IPS DF 6.9 (cell line): ENCODE data around the gene MICALL1.
"Not testable (repeated sequence)": the region's sequence is repeated elsewhere in the genome, so short reads cannot be mapped to it uniquely, and the experiment has no call there.

Source experiments
- DNase-seq: peaks from one replicate; pipeline ENCODE4 v3.0.0-alpha.2; 2013; ENCODE audit warnings: low read depth, low spot score
- H3K27ac ChIP-seq: one replicate; pipeline ENCODE4 v1.5.1; 2013; ENCODE audit warnings: low read length, control low read depth
- H3K27me3 ChIP-seq: 2 replicates; pipeline ENCODE4 v1.6.1; 2013; ENCODE audit warnings: mild to moderate bottlenecking, low read length; ENCODE audit not compliant: control insufficient read depth, insufficient read depth
- H3K36me3 ChIP-seq: 2 replicates; pipeline ENCODE4 v1.6.1; 2013; ENCODE audit warnings: low read length; ENCODE audit not compliant: control insufficient read depth, insufficient read depth
- H3K4me1 ChIP-seq: 2 replicates; pipeline ENCODE4 v1.6.1; 2013; ENCODE audit warnings: low read length; ENCODE audit not compliant: control insufficient read depth, insufficient read depth
- H3K4me3 ChIP-seq: 2 replicates; pipeline ENCODE4 v1.5.1; 2013; ENCODE audit warnings: mild to moderate bottlenecking, low read length
- H3K9me3 ChIP-seq: 2 replicates; pipeline ENCODE4 v1.6.1; 2013; ENCODE audit warnings: low read length, inconsistent platforms; ENCODE audit not compliant: control insufficient read depth, insufficient read depth
- WGBS: extraction: QIAGEN DNeasy Blood & Tissue Kit; methylation state at CpG from one replicate; pipeline ENCODE4 v1.1.7; 2013; ENCODE audit warnings: mixed read lengths, missing lambda C conversion rate; ENCODE audit not compliant: insufficient read length, insufficient coverage; 5-methylcytosine and 5-hydroxymethylcytosine counted together

The MICALL1 gene

DNA sequence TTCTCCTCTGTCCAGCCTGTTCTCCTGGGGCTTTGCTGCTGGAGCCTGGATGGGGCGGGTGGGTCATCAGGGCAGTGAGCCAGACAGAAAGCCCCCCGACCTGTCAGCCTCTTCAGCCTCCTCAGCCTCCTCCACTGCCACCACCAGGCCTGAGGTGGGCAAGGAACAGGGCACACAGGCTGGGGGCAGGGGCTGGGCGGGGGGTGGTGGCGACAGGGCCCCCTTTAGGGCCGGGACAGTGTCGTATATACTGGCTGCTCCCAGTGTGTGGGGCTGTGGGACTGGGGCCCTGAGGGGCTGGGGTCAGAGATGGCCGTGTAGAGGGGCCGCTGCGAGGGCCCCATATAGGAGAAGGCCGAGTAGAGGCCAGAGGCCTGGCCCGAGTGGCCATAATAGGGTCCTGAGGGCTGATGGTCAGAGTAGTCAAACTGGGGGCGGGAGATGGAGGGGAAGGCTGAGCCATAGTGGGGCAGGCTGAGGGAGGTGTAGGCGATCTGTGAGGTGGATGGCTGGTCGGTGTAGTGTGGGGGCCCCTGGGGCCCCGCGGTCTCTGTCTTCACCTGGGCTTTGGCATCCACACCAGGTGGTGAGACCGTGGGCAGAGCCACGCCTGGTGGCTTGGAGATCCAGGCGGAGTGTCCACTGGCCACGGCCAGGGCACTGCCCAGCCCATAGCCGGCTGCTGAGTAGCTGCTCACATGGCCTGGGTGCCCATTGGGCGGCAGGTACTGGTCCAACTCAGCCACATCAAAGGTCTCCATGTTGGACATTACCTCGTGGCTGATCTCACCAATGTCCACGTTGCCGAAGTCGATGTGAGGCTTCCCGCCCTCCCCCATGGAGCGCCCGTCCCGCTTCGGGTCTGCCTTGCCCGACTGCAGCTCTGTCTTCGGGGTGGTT is 67.4 kb downstream of the MICALL1 start:
- no peak for DNase-seq
- Histone ChIP-seq H3K36me3 (no peaks in the 10 kb centered on the region), H3K27me3 (no peaks in the 10 kb centered on the region), H3K4me1 (peaks cover 7% of the 10 kb centered on the region), H3K27ac (no peak overlapping the region), H3K9me3 (no peaks in the 10 kb centered on the region), H3K4me3 (no peak overlapping the region)
- no CpG with 5 or more reads among the region's 33 CpGs for WGBS

DNA sequence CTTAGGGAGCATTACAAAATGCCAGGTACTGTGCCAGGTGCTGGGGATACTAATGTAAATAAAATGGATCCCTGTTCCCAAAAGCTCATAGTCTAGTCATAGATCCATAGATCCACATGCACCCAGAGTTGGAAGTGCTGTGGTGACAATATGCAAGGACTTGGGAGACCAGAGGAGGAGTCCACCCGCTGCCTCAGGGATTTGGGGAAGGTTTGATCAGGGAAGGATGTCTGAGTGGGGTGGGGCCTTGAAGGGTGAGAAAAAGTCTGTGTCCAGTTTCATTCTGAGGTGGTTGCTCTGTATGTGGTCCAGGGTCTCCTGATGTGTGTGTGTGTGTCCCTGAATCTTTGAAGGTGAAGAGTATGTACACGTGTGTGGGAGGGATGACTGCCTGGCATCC is 69.1 kb downstream of the MICALL1 start:
- no peak for DNase-seq
- no CpG with 5 or more reads among the region's 2 CpGs for WGBS
- no peaks in the 10 kb centered on the region for H3K9me3 ChIP-seq
- H3K4me1 ChIP-seq, result peaks cover 9% of the 10 kb centered on the region
- no peak overlapping the region for H3K4me3 ChIP-seq
- no peaks in the 10 kb centered on the region for H3K36me3 ChIP-seq
- no peak overlapping the region for H3K27ac ChIP-seq
- H3K27me3 ChIP-seq, result no peaks in the 10 kb centered on the region

DNA sequence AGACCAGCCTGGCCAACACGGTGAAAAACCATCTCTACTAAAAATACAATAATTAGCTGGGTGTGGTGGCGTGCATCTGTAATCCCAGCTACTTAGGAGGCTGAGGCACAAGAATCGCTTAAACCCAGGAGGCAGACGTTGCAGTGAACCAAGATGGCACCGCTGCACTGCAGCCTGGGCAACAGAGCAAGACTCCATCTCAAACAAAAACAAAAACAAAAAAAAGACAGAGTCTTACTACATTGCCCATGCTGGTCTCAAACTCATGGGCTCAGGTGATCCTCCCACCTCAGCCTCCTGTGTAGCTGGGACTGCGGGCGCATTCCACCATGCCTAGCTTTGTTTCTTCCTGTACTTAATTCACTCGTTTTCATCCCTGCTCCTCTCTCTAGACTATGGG is 69.9 kb downstream of the MICALL1 start:
- no CpG with 5 or more reads among the region's 8 CpGs for WGBS
- not testable (repeated sequence) for H3K27me3 ChIP-seq, H3K27ac ChIP-seq, DNase-seq, H3K9me3 ChIP-seq, H3K4me1 ChIP-seq, H3K4me3 ChIP-seq, H3K36me3 ChIP-seq

DNA sequence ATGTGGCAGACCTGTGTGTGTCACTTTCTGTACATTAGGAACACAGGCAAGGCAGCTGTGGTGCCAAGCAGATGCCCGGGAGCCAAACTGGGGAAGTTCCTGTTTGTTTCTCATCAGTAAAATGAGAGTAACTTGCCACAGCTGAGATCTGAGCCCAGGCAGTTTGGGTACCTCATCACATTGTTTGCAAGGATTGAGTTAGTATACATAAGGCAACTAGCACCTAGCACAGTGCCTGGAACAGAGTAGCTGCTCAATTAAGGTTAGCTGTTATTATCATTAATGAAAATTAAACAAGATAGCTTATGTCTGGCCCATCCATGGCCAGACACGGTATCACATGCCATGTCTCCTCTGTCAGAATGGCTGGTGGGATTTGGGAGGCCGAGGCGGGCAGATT is 70.5 kb downstream of the MICALL1 start:
- H3K4me3 ChIP-seq, result no peak overlapping the region
- H3K4me1 ChIP-seq, result peaks cover 2% of the 10 kb centered on the region
- no peaks in the 10 kb centered on the region for H3K27me3 ChIP-seq
- H3K36me3 ChIP-seq, result no peaks in the 10 kb centered on the region
- no CpG with 5 or more reads among the region's 4 CpGs for WGBS
- no peaks in the 10 kb centered on the region for H3K9me3 ChIP-seq
- no peak for DNase-seq
- H3K27ac ChIP-seq, result no peak overlapping the region

DNA sequence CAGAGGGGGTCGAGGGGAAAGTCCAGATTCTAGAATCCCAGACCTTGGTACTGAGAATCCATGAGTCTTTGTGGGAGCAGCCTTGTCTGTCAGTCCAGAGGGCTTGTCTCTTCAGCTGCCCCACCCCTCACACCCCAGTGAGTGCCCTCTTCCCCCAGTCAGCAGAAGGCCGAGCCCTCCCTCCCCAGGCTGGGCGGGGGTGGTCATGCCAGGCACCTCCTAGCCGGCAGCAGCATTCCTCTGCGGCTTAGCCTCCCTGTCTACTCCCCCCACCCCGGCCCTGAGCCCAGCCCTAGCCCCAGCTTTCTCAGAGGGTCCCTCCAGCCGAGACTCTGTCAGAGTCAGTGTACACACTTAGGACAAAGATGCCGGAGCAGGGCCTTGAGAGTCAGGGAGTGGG is 73.7 kb downstream of the MICALL1 start:
- WGBS, result no CpG with 5 or more reads among the region's 8 CpGs
- Histone ChIP-seq H3K9me3 (no peaks in the 10 kb centered on the region), H3K4me1 (peaks cover 4% of the 10 kb centered on the region), H3K36me3 (no peaks in the 10 kb centered on the region), H3K27me3 (peaks cover 2% of the 10 kb centered on the region), H3K27ac (no peak overlapping the region), H3K4me3 (no peak overlapping the region)
- no peak for DNase-seq

DNA sequence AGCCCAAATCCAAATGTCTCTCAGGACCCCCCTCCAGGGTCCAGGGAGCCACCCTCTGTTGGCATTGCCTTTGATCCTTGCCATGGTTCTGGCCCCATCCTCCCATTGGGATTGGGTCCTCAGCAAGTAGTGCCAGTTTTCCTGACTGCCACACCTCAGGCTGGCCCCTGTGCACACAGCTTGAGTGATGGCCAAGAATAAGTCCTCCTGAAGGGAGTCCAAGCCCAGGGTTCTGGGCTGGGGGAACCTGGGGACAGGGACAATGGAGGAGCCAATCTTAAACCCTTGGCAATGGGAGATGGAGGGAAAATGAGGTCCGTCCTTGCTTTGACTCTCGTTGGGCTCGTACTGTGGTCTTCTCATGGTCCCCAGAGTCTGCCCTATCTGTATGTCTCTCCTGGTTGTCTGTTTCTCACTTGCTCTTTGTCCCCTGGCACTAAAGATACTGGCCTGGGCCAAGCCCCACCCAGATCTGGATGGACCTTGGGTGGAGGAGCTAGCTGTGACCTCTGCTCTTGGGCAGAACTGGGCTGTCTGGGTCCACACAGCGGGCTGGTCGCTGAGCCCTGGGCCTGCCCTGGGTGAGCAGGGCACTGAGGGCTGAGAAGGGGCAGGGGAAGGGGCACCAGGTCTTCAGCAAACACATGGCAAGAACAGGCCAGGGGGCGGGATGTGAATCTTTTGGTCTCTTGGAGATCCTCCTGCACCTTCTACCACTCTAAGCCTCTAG is 75.3 kb downstream of the MICALL1 start:
- peaks cover 7% of the 10 kb centered on the region for H3K4me1 ChIP-seq
- no peak for DNase-seq
- no CpG with 5 or more reads among the region's 6 CpGs for WGBS
- H3K27me3 ChIP-seq, result peaks cover 2% of the 10 kb centered on the region
- H3K36me3 ChIP-seq, result no peaks in the 10 kb centered on the region
- H3K9me3 ChIP-seq, result no peaks in the 10 kb centered on the region
- H3K4me3 ChIP-seq, result no peak overlapping the region
- H3K27ac ChIP-seq, result no peak overlapping the region

DNA sequence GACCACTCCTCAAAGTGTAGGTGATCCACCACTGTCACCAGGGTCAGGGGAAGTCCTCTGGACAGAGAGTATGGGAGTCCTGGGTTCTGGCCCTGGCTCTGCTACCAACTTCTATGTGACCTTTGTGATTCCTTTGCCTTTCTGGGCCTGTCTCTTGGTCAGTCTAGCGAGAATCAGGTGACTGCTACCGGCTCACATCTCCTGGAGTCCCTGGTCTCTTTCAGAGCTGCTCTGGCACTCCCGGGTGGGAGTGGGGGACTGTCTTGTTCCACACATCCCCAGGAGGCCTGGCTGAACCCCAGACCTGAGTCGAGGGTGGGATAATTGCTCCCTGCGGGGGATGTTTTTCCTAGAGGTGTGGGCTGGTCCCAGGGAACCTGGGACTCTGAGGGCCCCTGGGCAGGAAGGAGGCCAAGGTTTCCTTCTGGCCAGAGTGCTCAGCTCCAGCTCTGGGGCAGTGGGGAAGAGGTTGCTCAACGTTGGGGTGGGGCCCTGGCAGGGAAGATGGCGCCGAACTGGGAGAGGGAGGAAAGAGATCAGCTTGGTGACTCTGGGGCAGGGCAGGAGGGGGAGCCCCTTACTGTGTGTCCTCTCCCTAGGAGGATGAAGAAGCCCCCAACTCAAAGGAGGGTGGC is 76.2 kb downstream of the MICALL1 start:
- Histone ChIP-seq H3K4me1 (peaks cover 7% of the 10 kb centered on the region), H3K9me3 (no peaks in the 10 kb centered on the region), H3K27me3 (peaks cover 2% of the 10 kb centered on the region), H3K27ac (no peak overlapping the region), H3K4me3 (no peak overlapping the region), H3K36me3 (no peaks in the 10 kb centered on the region)
- DNase-seq, result no peak
- WGBS, result no CpG with 5 or more reads among the region's 8 CpGs

DNA sequence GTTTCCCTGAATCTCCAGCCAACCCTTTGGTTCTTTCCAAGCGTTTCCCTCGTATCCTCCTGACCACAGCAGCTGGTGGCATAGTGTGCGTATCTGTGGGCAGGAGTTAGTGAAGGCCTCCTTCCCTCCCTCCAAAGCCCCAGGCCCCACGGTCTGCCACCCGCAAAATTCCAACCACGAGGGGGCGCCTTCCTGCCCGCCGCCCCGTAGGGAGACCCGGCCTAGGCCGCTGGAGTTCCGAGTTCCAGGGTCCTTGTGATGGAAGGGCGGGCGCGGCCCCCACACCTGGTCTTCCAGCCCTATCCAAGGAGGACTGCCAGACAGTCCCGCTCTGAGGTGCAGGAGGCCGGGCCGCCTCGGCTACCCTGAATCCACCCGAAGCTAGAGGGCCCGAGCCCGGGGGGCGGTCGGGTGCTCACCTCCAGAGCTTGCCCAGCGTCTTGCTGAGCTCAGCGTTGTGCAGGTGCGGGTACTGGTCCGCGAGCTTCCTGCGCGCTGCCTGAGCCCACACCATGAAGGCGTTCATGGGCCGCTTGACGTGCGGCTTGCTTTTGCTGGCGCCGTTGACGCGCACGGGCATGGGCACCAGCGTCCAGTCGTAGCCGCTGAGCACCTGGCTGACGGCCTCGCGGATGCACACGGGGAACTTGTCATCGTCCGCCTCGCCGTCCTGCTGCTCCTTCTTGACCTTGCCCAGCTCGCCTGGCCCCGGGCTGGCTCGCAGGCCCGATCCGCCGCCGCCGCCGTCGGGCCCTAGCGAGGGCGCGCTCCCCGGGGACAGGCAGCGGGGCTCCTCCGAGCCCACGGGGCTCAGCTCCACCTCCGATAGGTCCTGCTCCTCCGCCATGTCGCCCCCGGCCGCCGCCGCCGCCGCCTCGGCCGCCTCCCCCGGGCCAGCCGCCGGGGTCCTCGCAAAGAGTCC is 77.1 kb downstream of the MICALL1 start:
- no CpG with 5 or more reads among the region's 84 CpGs for WGBS

DNA sequence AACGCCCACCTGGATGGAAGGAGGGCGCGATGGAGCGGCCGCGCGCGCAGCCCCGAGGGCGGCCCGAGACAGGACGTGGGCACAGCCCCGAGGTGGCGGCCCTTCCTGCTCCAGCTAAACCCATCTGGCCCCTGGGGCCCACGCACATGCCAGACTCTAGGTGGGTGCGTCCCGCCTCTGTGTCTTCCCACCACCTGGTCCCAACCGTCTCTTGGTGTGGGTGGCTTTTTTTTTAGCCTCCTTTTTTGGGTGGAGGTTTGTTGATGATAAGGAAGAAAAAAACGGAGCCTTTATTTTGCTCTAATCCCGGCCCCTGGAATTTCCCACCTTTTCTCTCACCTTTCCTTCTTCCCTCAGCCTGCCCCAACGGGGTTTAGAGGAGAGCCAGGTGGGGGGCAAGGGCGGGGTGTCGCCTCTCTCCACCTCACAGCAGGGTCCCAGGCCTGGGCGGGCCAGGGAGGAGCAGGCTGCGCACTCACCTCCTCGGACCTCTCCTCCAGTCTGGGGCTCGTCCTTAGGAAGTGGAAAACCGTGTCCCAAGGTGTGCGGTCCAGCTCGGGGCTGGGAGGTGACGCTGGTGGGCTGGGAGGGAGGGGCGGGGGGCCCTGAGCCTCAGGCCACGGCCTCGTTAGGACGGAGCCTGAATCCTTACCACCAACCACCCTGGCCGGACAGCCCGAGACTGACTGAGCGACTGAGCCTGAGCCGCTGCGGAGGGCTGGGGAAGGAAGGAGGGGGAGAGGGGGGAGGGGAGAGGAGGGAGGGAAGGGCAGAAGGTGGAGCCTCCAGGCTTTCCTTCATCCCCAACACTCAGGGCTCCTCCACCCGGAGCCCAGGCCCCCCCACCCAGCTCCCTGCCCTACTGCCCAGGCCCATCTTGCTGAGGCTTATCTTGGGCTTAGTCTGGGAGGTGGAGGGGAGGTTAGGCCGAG is 78.0 kb downstream of the MICALL1 start, which contains the start of gene SOX10:
TSS of gene SOX10 (minus strand) at position 696 of the 932 bp plus-strand sequence. CDS start 771 bp downstream, outside the sequence.
- H3K27me3 ChIP-seq, result peaks cover 2% of the 10 kb centered on the region
- WGBS, result no CpG with 5 or more reads among the region's 42 CpGs
- DNase-seq, result no peak
- peak within 1 kb of the TSS; percentile 31; the same call in 1 of the 2 replicates for H3K4me3 ChIP-seq
- H3K36me3 ChIP-seq, result no peaks in the 10 kb centered on the region
- H3K27ac ChIP-seq, result no peak within 1 kb of the TSS
- no peaks in the 10 kb centered on the region for H3K9me3 ChIP-seq
- peaks cover 7% of the 10 kb centered on the region for H3K4me1 ChIP-seq

More for the DNA sequence above, 77.1 kb downstream of the MICALL1 start:
- Histone ChIP-seq H3K9me3 (no peaks in the 10 kb centered on the region), H3K27ac (no peak overlapping the region), H3K4me1 (peaks cover 7% of the 10 kb centered on the region), H3K27me3 (peaks cover 2% of the 10 kb centered on the region), H3K4me3 (peak overlapping the region; percentile 27; the same call in 1 of the 2 replicates), H3K36me3 (no peaks in the 10 kb centered on the region)
- DNase-seq, result no peak
